Peyer's patch (tissue), 4 donors: ENCODE measurements around the gene CREB3L1.

ENCODE experiments used
- POLR2A ChIP-seq, 2 donors: fragments of 450-650 bp; IDR thresholded peaks; one replicate each; pipeline ENCODE4 v1.5.1; 2017; ENCODE audit warnings: antibody characterized with exemption in 2 of 2, mild to moderate bottlenecking in 2 of 2, moderate library complexity in 2 of 2
- TF ChIP-seq, protein P1 (sequence below), 6 experiments: fragments of 450-650 bp in 4 of 6; fragments of 200-600 bp in 2 of 6; sonication (generic) in 1 of 6; IDR thresholded peaks; one replicate each; pipeline ENCODE4 v1.5.1; 2017 to 2019; ENCODE audit warnings: antibody characterized with exemption in 6 of 6, mild to moderate bottlenecking in 3 of 6, moderate library complexity in 1 of 6

DNA sequence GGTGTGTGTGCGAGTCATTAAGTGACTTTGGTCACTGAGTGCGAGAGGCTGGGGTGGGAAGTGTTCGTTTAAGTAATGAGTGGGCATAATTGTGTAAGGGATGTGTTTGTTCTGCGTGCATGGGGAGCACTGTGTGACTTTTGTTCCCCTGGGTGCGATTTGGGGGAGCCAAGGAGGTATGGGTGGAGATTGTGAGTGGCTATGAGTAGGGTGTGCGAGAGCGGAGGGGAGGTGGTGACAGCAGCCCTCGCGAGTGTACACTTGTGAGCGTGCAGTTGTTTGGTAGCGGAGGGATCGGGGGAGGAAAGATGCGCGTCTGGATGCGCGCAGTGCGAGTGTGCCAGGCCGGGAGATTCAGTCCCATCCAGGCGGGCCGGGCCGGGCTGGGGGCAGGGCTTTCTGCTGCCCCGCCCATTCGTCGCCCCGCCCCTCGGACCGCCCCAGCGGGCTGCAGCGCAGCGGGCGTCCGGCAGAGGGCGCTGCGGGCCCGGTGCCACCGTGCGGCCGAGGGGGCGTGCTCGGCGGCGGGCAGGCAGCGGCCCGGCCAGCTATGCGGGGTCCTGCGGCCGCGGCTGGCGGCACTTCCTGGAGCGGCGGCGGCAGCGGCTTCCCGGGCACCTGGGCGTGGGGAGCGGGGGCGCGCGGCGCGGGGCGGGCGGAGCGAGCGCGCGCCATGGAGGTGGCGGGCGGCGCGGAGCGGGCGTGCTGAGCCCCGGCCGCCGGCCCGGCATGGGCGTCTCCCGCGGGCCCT lies 69.6 kb downstream of the CREB3L1 start, which contains the start of gene DGKZ:
- TF ChIP-seq, protein P1, sequence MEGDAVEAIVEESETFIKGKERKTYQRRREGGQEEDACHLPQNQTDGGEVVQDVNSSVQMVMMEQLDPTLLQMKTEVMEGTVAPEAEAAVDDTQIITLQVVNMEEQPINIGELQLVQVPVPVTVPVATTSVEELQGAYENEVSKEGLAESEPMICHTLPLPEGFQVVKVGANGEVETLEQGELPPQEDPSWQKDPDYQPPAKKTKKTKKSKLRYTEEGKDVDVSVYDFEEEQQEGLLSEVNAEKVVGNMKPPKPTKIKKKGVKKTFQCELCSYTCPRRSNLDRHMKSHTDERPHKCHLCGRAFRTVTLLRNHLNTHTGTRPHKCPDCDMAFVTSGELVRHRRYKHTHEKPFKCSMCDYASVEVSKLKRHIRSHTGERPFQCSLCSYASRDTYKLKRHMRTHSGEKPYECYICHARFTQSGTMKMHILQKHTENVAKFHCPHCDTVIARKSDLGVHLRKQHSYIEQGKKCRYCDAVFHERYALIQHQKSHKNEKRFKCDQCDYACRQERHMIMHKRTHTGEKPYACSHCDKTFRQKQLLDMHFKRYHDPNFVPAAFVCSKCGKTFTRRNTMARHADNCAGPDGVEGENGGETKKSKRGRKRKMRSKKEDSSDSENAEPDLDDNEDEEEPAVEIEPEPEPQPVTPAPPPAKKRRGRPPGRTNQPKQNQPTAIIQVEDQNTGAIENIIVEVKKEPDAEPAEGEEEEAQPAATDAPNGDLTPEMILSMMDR (IDR thresholded peaks at IDR 0.05): peak; percentile 71 to 100 (median 98)
- peak in 1 of 2 donors; percentile 80 for TF ChIP-seq POLR2A (IDR thresholded peaks at IDR 0.05)
